OCI-LY3 (cell line): ENCODE results near the gene KCNN3.
A peak's percentile ranks its signal among the peaks of the same experiment; 100 is the strongest.

ENCODE experiments used
- H2AFZ ChIP-seq: fragments of 200-600, 300-600 bp; shearing (Covaris generic); 2 replicates; pipeline ENCODE4 v1.6.0; 2014; ENCODE audit warnings: antibody characterized with exemption, low read depth, low read length
- H3K27ac ChIP-seq: fragments of 200-600, 300-600 bp; sonication (generic); 2 replicates; pipeline ENCODE4 v1.5.1; 2014; ENCODE audit warnings: mild to moderate bottlenecking, low read length, moderate library complexity, mixed read lengths
- H3K27me3 ChIP-seq: fragments of 200-600, 300-600 bp; sonication (generic); 2 replicates; pipeline ENCODE4 v1.6.1; 2014; ENCODE audit warnings: low read depth, low read length, mixed read lengths
- H3K36me3 ChIP-seq: fragments of 200-600, 300-600 bp; sonication (generic); replicated peaks from 2 replicates; pipeline ENCODE3; 2014; ENCODE audit warnings: low read depth, low read length, mixed read lengths
- H3K4me1 ChIP-seq: fragments of 300-600, 200-600 bp; sonication (generic); 2 replicates; pipeline ENCODE4 v1.6.1; 2014; ENCODE audit warnings: low read length, mixed read lengths
- H3K4me2 ChIP-seq: fragments of 200-600, 300-600 bp; sonication (generic); 2 replicates; pipeline ENCODE4 v1.6.1; 2014; ENCODE audit warnings: low read length, mixed read lengths
- H3K4me3 ChIP-seq: fragments of 300-600, 200-600 bp; sonication (generic); 2 replicates; pipeline ENCODE4 v1.5.1; 2014; ENCODE audit warnings: antibody characterized with exemption, mild to moderate bottlenecking, low read length, moderate library complexity
- H3K79me2 ChIP-seq: fragments of 300-600, 200-600 bp; shearing (Covaris generic); 2 replicates; pipeline ENCODE4 v1.6.1; 2014; ENCODE audit warnings: mild to moderate bottlenecking, low read length, mixed read lengths
- H3K9ac ChIP-seq: fragments of 300-600, 200-600 bp; shearing (Covaris generic); 2 replicates; pipeline ENCODE4 v1.6.0; 2014; ENCODE audit warnings: mild to moderate bottlenecking, low read length, moderate library complexity
- H3K9me3 ChIP-seq: fragments of 200-600, 300-600 bp; shearing (Covaris generic); 2 replicates; pipeline ENCODE4 v1.6.1; 2014; ENCODE audit warnings: low read length, mixed read lengths; ENCODE audit not compliant: insufficient read depth
- H4K20me1 ChIP-seq: fragments of 200-600, 300-600 bp; sonication (generic); 2 replicates; pipeline ENCODE4 v1.6.1; 2016; ENCODE audit warnings: low read length, mixed read lengths; ENCODE audit not compliant: insufficient read depth
- CTCF ChIP-seq: fragments of 200-600, 300-600 bp; sonication (generic); IDR thresholded peaks from 2 replicates; pipeline ENCODE4 v1.5.1; 2014; ENCODE audit warnings: antibody characterized with exemption, low read length, low read depth
- EZH2phosphoT487 ChIP-seq: fragments of 200-600 bp; shearing (Covaris generic); IDR thresholded peaks from 2 replicates; pipeline ENCODE4 v1.6.1; 2018; ENCODE audit warnings: antibody characterized with exemption, mixed run types, low read depth

Gene KCNN3

GRCh38 chr1:154765970-154766369, 104.1 kb downstream of the KCNN3 start:
- Histone ChIP-seq H3K4me3 (no peak overlapping the region), H3K27ac (no peak overlapping the region), H3K4me1 (peaks cover 19% of the 10 kb centered on the region), H3K9ac (no peak overlapping the region), H3K36me3 (no peaks in the 10 kb centered on the region), H3K9me3 (no peaks in the 10 kb centered on the region), H3K4me2 (no peak overlapping the region), H3K79me2 (no peaks in the 10 kb centered on the region), H4K20me1 (no peaks in the 10 kb centered on the region), H3K27me3 (peaks cover 15% of the 10 kb centered on the region; the same call in 1 of the 2 replicates), H2AFZ (no peak overlapping the region)
- peak; percentile 46 for TF ChIP-seq CTCF
- TF ChIP-seq EZH2phosphoT487, result no peak

GRCh38 chr1:154764773-154765172, 105.3 kb downstream of the KCNN3 start:
- H3K36me3 ChIP-seq, result no peaks in the 10 kb centered on the region
- H3K4me1 ChIP-seq, result peaks cover 13% of the 10 kb centered on the region
- TF ChIP-seq EZH2phosphoT487 (no peak), CTCF (no peak)
- no peak overlapping the region for H3K27ac ChIP-seq
- H3K9me3 ChIP-seq, result no peaks in the 10 kb centered on the region
- H3K79me2 ChIP-seq, result no peaks in the 10 kb centered on the region
- H3K4me2 ChIP-seq, result no peak overlapping the region
- no peak overlapping the region for H3K4me3 ChIP-seq
- H2AFZ ChIP-seq, result no peak overlapping the region
- H3K9ac ChIP-seq, result no peak overlapping the region
- peaks cover 15% of the 10 kb centered on the region; the same call in 1 of the 2 replicates for H3K27me3 ChIP-seq
- H4K20me1 ChIP-seq, result no peaks in the 10 kb centered on the region

GRCh38 chr1:154764181-154764580, 105.9 kb downstream of the KCNN3 start:
- Histone ChIP-seq H3K27me3 (peaks cover 15% of the 10 kb centered on the region; the same call in 1 of the 2 replicates), H3K9me3 (no peaks in the 10 kb centered on the region), H3K4me3 (no peak overlapping the region), H3K36me3 (no peaks in the 10 kb centered on the region), H2AFZ (no peak overlapping the region), H3K27ac (no peak overlapping the region), H4K20me1 (no peaks in the 10 kb centered on the region), H3K79me2 (no peaks in the 10 kb centered on the region), H3K4me1 (peaks cover 7% of the 10 kb centered on the region), H3K9ac (no peak overlapping the region), H3K4me2 (no peak overlapping the region)
- TF ChIP-seq EZH2phosphoT487 (no peak), CTCF (no peak)

GRCh38 chr1:154760469-154760933, 109.6 kb downstream of the KCNN3 start:
- Histone ChIP-seq H3K9me3 (no peaks in the 10 kb centered on the region), H4K20me1 (no peaks in the 10 kb centered on the region), H2AFZ (peak overlapping the region; percentile 68; the same call in 1 of the 2 replicates), H3K27ac (no peak overlapping the region), H3K4me1 (no peaks in the 10 kb centered on the region), H3K4me3 (peak overlapping the region; percentile 76), H3K9ac (peak overlapping the region; percentile 45; the same call in 1 of the 2 replicates), H3K27me3 (peaks cover 15% of the 10 kb centered on the region; the same call in 1 of the 2 replicates), H3K36me3 (no peaks in the 10 kb centered on the region), H3K4me2 (peak overlapping the region; percentile 75), H3K79me2 (no peaks in the 10 kb centered on the region)
- peak; percentile 74 for TF ChIP-seq CTCF
- no peak for TF ChIP-seq EZH2phosphoT487
